GM21529 (cell line): Measurements from ENCODE around the gene FGR.
A peak's percentile ranks its signal among the peaks of the same experiment; 100 is the strongest.

Source experiments
- ATAC-seq: cut with Tn5 transposase; IDR thresholded peaks from one replicate; pipeline ENCODE4 v1.9.1; 2021; ENCODE audit not compliant: unreplicated experiment

FGR gene

GRCh38 chr1:27617420-27617819 is 17.6 kb downstream of the FGR start:
- ATAC-seq: no peak

- ATAC-seq: no peak
Observed at GRCh38 chr1:27616441-27616840, 18.5 kb downstream of the FGR start.

GRCh38 chr1:27615346-27616192 is 19.4 kb downstream of the FGR start:
- ATAC-seq: no peak

GRCh38 chr1:27614625-27615344 is 20.2 kb downstream of the FGR start:
- no peak for ATAC-seq

GRCh38 chr1:27614043-27614624 is 20.9 kb downstream of the FGR start:
- no peak for ATAC-seq

GRCh38 chr1:27612718-27613117 is 22.3 kb downstream of the FGR start:
- ATAC-seq: no peak

- no peak for ATAC-seq
Observed at GRCh38 chr1:27611450-27611849, 23.5 kb downstream of the FGR start.

- ATAC-seq: no peak
Observed at GRCh38 chr1:27609618-27610240, 25.3 kb downstream of the FGR start.

GRCh38 chr1:27609210-27609555 is 25.8 kb downstream of the FGR start:
- no peak for ATAC-seq

- no peak for ATAC-seq
Observed at GRCh38 chr1:27607239-27607804, 27.7 kb downstream of the FGR start.

- ATAC-seq: no peak
Observed at GRCh38 chr1:27606708-27607238, 28.2 kb downstream of the FGR start.

- no peak for ATAC-seq
Observed at GRCh38 chr1:27605796-27606707, 28.9 kb downstream of the FGR start.

- no peak for ATAC-seq
Observed at GRCh38 chr1:27605300-27605766, 29.7 kb downstream of the FGR start.

GRCh38 chr1:27604579-27605299 is 30.2 kb downstream of the FGR start:
- ATAC-seq: no peak

- peak; percentile 53 for ATAC-seq
Observed at GRCh38 chr1:27603681-27604578, 31.1 kb downstream of the FGR start, which contains the start of gene AHDC1. TSS of gene AHDC1 (minus strand) at chr1:27604144. CDS start at chr1:27552115, 52,029 bp downstream.

- no peak for ATAC-seq
Observed at GRCh38 chr1:27603309-27603680, 31.7 kb downstream of the FGR start.

- no peak for ATAC-seq
Observed at GRCh38 chr1:27602462-27603308, 32.3 kb downstream of the FGR start.
